OCI-LY7 (cell line): ENCODE data around the gene NISCH. TPM values are rescaled to one million over a fixed set of nuclear protein-coding genes. Genes with fewer than 3 reads are reported as not detected.
A peak's percentile ranks its signal among the peaks of the same experiment; 100 is the strongest.

ENCODE experiments used
- BruUV-seq: library from RNA; stranded (reverse); fragments of 400-500 nt; replicated peaks from 2 replicates; lab custom pipeline; 2021; lab: Mats Ljungman, UMichigan
- CTCF ChIA-PET: fragments of 300-600 bp; sonication (Branson Sonifier 250); formaldehyde crosslinking; loops from one replicate; lab custom pipeline; 2022; ENCODE audit warnings: antibody characterized with exemption; ENCODE audit not compliant: unreplicated experiment; lab: Charles Lee
- POLR2A ChIA-PET: fragments of 300-600 bp; sonication (Branson Sonifier 250); formaldehyde crosslinking; loops from one replicate; lab custom pipeline; 2022; ENCODE audit warnings: antibody characterized with exemption; lab: Charles Lee
- DNase-seq: peaks from one replicate; pipeline ENCODE4 v3.0.0-alpha.2; 2015; ENCODE audit warnings: low spot score
- H2AFZ ChIP-seq: fragments of 200-600 bp; sonication (generic), shearing (Covaris generic); 2 replicates; pipeline ENCODE4 v1.6.1; 2014; ENCODE audit warnings: mild to moderate bottlenecking, antibody characterized with exemption, low read length, moderate library complexity
- H3K27ac ChIP-seq: fragments of 200-600 bp; sonication (generic); 2 replicates; pipeline ENCODE4 v1.5.1; 2014; ENCODE audit warnings: mixed run types, low read depth, mild to moderate bottlenecking, moderate library complexity, low read length, inconsistent platforms; ENCODE audit not compliant: poor library complexity, severe bottlenecking
- H3K36me3 ChIP-seq: fragments of 200-600 bp; sonication (generic); 2 replicates; pipeline ENCODE4 v1.6.1; 2014; ENCODE audit warnings: mild to moderate bottlenecking, antibody characterized with exemption, low read length, moderate library complexity, mixed read lengths; ENCODE audit not compliant: insufficient read depth
- H3K4me1 ChIP-seq: fragments of 200-600 bp; sonication (generic); 2 replicates; pipeline ENCODE4 v1.5.1; 2014; ENCODE audit warnings: mild to moderate bottlenecking, low read length; ENCODE audit not compliant: insufficient read depth, poor library complexity, severe bottlenecking
- H3K4me2 ChIP-seq: fragments of 200-600 bp; sonication (generic); 2 replicates; pipeline ENCODE4 v1.6.1; 2014; ENCODE audit warnings: mild to moderate bottlenecking, low read length
- H3K4me3 ChIP-seq: fragments of 200-600 bp; sonication (generic); 2 replicates; pipeline ENCODE4 v1.5.1; 2014; ENCODE audit warnings: mild to moderate bottlenecking, low read depth, low read length; ENCODE audit not compliant: poor library complexity, severe bottlenecking
- H3K79me2 ChIP-seq: fragments of 200-600 bp; sonication (generic); 2 replicates; pipeline ENCODE4 v1.6.1; 2016; ENCODE audit warnings: low read depth, mild to moderate bottlenecking, low read length, moderate library complexity, mixed read lengths; ENCODE audit not compliant: insufficient read depth
- H3K9me2 ChIP-seq: fragments of 200-600 bp; sonication (generic); 2 replicates; pipeline ENCODE4 v1.6.1; 2016; ENCODE audit warnings: mild to moderate bottlenecking, low read length, mixed read lengths; ENCODE audit not compliant: insufficient read depth
- H3K9me3 ChIP-seq: fragments of 200-600 bp; sonication (generic); 2 replicates; pipeline ENCODE4 v1.6.1; 2014; ENCODE audit warnings: mild to moderate bottlenecking, mixed run types, low read length, mixed read lengths
- H4K20me1 ChIP-seq: fragments of 200-600 bp; sonication (generic); 2 replicates; pipeline ENCODE4 v1.6.1; 2014; ENCODE audit warnings: mild to moderate bottlenecking, antibody characterized with exemption, low read length, moderate library complexity, mixed read lengths; ENCODE audit not compliant: insufficient read depth
- EZH2phosphoT487 ChIP-seq: fragments of 200-600 bp; sonication (generic); IDR thresholded peaks from 2 replicates; pipeline ENCODE4 v1.6.1; 2018; ENCODE audit warnings: low read depth, borderline replicate concordance, mild to moderate bottlenecking, mixed run types, antibody characterized with exemption, low read length, moderate library complexity, mixed read lengths
- intact Hi-C: fragments of 100-400 bp; cut with micrococcal nuclease; formaldehyde crosslinking; loops from one replicate; pipeline ENCODE4 v1.10.0; 2022; ENCODE audit not compliant: unreplicated experiment
- total RNA-seq, 2 experiments: library from RNA; depleted of rRNA in 1 of 2; stranded (reverse); fragments of >200 nt in 1 of 2; shearing (Covaris generic) in 1 of 2; gene quantifications; 2 replicates each; pipeline ENCODE4 v1.2.3, GENCODE V29; 2014 to 2022
- TF ChIP-seq, protein P1 (sequence below): fragments of 200-600 bp; sonication (generic); conservative IDR thresholded peaks from 2 replicates; pipeline ENCODE4 v1.5.1; 2014; ENCODE audit warnings: mild to moderate bottlenecking, antibody characterized with exemption, low read length, moderate library complexity, mixed read lengths

The NISCH gene
- total RNA-seq, 2 experiments from 2014 or later = 60.5 to 73.3 TPM

DNA sequence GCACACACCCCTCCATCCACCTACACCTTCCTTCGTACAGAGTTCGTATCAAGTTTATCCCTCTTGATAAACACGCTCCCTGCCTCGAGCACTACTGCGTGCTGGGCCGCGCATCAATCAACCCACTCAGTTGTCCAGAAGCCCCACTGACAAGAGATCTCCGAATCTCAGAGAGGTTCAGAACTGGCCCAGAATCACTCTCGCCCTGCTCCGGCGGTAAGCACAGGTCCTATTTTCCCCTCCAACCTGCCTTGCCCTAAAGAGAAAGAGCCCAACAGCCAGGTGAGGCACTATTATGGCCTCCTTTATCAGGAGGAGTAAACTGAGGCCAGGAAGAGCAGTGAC, 494 bp upstream of the NISCH start:
- CTCF ChIA-PET = interaction anchor here (1.1 kb wide), 1 partner anchor 15 kb away, joined by 3 read pairs; no protein-coding TSS in a partner anchor
- H2AFZ ChIP-seq = peak overlapping the region; percentile 71; the same call in 1 of the 2 replicates
- intact Hi-C loops = loop anchor here (5.0 kb wide), 2 partner anchors 82 to 232 kb away; partner anchors contain the start of genes GNL3, PBRM1 and UQCC5

DNA sequence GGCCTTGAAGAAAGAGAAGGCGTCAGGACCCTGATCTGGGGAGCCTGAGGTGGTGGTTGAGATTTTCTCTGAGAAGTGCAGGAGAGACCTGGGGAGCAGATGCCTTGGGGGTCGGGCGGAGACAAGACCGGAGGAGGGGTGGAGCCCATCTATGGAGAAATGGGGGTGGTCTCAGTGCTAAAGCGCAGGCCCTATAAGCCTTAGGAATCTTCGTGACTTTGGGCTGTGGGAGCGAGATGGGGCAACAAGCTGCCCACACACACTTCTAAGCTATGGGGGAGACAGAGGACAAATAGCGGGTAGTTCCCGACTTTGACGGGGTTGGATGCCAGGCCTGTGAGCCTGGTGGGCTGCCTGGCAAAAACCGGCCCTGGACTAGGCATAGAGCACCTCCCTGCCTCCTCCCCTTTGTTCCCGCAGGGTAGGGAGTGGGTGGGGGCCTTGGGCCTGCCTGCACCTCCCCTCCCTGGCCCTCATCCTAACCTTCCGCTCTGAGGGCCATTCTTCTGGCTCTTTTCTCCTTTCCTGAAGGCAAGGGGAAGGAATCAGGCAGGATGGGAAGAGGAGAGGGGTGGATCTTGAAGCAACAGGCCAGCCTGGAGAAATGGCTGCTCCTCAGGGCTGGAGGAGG, 880 bp downstream of the NISCH start:
- no TSS peak for BruUV-seq
- H3K27ac ChIP-seq = peak overlapping the region; percentile 52
- peak overlapping the region; percentile 84; the same call in 1 of the 2 replicates for H2AFZ ChIP-seq
- intact Hi-C loops = loop anchor here (5.0 kb wide), 2 partner anchors 81 to 231 kb away; partner anchors contain the start of genes GNL3, PBRM1 and UQCC5
- no peaks in the 10 kb centered on the region for H4K20me1 ChIP-seq
- CTCF ChIA-PET = interaction anchor here (0.6 kb wide), 1 partner anchor 50 kb away, joined by 3 read pairs; no protein-coding TSS in a partner anchor
- H3K4me2 ChIP-seq = peak overlapping the region; percentile 97
- peak overlapping the region; percentile 99 for H3K4me3 ChIP-seq
- peaks cover 13% of the 10 kb centered on the region; the same call in 1 of the 2 replicates for H3K79me2 ChIP-seq
- TF ChIP-seq, protein P1, sequence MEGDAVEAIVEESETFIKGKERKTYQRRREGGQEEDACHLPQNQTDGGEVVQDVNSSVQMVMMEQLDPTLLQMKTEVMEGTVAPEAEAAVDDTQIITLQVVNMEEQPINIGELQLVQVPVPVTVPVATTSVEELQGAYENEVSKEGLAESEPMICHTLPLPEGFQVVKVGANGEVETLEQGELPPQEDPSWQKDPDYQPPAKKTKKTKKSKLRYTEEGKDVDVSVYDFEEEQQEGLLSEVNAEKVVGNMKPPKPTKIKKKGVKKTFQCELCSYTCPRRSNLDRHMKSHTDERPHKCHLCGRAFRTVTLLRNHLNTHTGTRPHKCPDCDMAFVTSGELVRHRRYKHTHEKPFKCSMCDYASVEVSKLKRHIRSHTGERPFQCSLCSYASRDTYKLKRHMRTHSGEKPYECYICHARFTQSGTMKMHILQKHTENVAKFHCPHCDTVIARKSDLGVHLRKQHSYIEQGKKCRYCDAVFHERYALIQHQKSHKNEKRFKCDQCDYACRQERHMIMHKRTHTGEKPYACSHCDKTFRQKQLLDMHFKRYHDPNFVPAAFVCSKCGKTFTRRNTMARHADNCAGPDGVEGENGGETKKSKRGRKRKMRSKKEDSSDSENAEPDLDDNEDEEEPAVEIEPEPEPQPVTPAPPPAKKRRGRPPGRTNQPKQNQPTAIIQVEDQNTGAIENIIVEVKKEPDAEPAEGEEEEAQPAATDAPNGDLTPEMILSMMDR = no peak
- no peak for TF ChIP-seq EZH2phosphoT487
- H3K9me3 ChIP-seq = no peaks in the 10 kb centered on the region
- H3K9me2 ChIP-seq = no peaks in the 10 kb centered on the region
- POLR2A ChIA-PET = interaction anchor here (1.0 to 1.7 kb wide), 2 partner anchors 12 to 23 kb away, joined by 3 to 5 read pairs; no protein-coding TSS in a partner anchor
- H3K4me1 ChIP-seq = peaks cover 31% of the 10 kb centered on the region
- peak; percentile 21 for DNase-seq
- H3K36me3 ChIP-seq = peaks cover 36% of the 10 kb centered on the region

More for the DNA sequence above, 494 bp upstream of the NISCH start:
- peak overlapping the region; percentile 28 for H3K27ac ChIP-seq
- H3K4me3 ChIP-seq = peak overlapping the region; percentile 99
- DNase-seq = no peak
- H4K20me1 ChIP-seq = no peaks in the 10 kb centered on the region
- peaks cover 13% of the 10 kb centered on the region; the same call in 1 of the 2 replicates for H3K79me2 ChIP-seq
- POLR2A ChIA-PET = no interaction called here
- no peaks in the 10 kb centered on the region for H3K9me2 ChIP-seq
- H3K4me1 ChIP-seq = peaks cover 31% of the 10 kb centered on the region
- TF ChIP-seq, protein P1 = no peak
- TF ChIP-seq EZH2phosphoT487 = no peak
- H3K9me3 ChIP-seq = no peaks in the 10 kb centered on the region
- peaks cover 23% of the 10 kb centered on the region for H3K36me3 ChIP-seq
- BruUV-seq = TSS peak; percentile 85
- peak overlapping the region; percentile 94 for H3K4me2 ChIP-seq
